Thoracic aorta (tissue), 2 donors: ENCODE measurements around the gene TNFRSF8. TPM values are rescaled to one million over a fixed set of nuclear protein-coding genes. Genes with fewer than 3 reads are reported as not detected.
A peak's percentile ranks its signal among the peaks of the same experiment; 100 is the strongest.

Experiments used
- ATAC-seq: fragments of 150-250 bp; one replicate; pipeline ENCODE4 v1.8.0; 2017; ENCODE audit warnings: low read depth; ENCODE audit not compliant: insufficient number of reproducible peaks, low FRiP score
- DNase-seq: peaks from one replicate; pipeline ENCODE4 v3.0.0-alpha.2; 2020; ENCODE audit warnings: low spot score
- H3K27ac ChIP-seq, 2 donors: fragments of 200-600 bp; sonication (generic); 1 replicate in 1 of 2; 2 replicates in 1 of 2; pipeline ENCODE4 v1.5.1; 2016; ENCODE audit warnings: mild to moderate bottlenecking in 2 of 2, moderate library complexity in 2 of 2
- H3K27me3 ChIP-seq: fragments of 200-600 bp; sonication (generic); replicated peaks from 2 replicates; pipeline ENCODE4 v1.6.0; 2016; ENCODE audit warnings: mild to moderate bottlenecking; ENCODE audit not compliant: insufficient read depth
- H3K36me3 ChIP-seq: fragments of 200-600 bp; sonication (generic); one replicate; pipeline ENCODE4 v1.5.1; 2016
- H3K4me1 ChIP-seq, 2 donors: fragments of 200-600 bp; sonication (generic); 1 replicate in 1 of 2; 2 replicates in 1 of 2; pipeline versions ENCODE4 v1.5.1 to v1.6.0; 2016; ENCODE audit warnings: low read depth in 2 of 2, mild to moderate bottlenecking in 1 of 2; ENCODE audit not compliant: control insufficient read depth in 1 of 2
- H3K4me3 ChIP-seq: fragments of 200-600 bp; sonication (generic); 2 replicates; pipeline ENCODE4 v1.5.1; 2016; ENCODE audit warnings: mild to moderate bottlenecking
- H3K9me3 ChIP-seq: fragments of 200-600 bp; sonication (generic); 2 replicates; pipeline ENCODE4 v1.5.1; 2016
- CTCF ChIP-seq: fragments of 200-600 bp; sonication (generic); IDR thresholded peaks from one replicate; pipeline ENCODE4 v1.5.1; 2019; ENCODE audit warnings: antibody characterized with exemption
- total RNA-seq, 2 donors: library from RNA; depleted of rRNA; stranded (reverse); fragments of >200 nt; gene quantifications; one replicate each; pipeline versions ENCODE4 v1.1.0 to v1.2.3, GENCODE V29; 2016

TNFRSF8 gene
- total RNA-seq, 2 donors from 2014 or later, result 0.49 to 0.54 TPM

DNA sequence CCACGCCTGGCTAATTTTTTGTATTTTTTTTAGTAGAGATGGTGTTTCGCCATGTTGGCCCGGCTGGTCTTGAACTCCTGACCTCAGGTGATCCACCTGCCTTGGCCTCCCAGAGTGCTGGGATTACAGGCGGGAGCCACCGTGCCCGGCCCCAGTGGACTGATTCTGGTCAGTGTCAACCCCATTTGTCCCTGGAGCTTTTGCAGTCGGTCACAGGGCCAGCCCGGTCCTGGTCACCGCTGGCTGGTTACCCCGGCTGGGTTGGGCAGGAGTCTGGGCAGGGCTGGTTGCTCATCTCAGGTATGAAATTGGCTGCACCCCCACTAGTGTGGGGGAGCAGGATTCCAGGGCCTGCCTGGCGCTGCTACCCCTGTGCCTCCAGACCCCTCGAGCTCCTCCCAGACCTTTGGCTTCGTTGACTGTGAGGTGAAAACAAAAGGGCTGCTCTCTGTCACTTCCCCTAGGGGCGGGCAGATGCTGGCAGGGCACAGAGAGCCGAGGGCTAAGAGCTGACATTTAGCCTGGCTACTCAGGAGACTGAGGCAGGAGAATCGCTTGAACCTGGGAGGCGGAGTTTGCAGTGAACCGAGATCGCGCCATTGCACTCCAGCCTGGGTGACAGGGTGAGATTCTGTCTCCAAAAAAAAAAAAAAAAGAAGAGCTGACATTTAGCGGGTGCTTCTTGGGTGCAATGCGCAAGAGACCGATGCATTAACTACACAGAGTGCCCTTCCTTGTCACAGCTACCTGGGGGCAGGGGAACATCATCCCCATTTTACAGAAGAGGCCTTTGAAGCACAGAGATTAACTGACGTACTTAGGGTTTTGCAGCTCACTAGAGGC lies 114.3 kb downstream of the TNFRSF8 start:
- no peaks in the 10 kb centered on the region for H3K27me3 ChIP-seq
- H3K4me1 ChIP-seq, result peaks cover 0 to 23% of the 10 kb centered on the region in 2 donors
- no peaks in the 10 kb centered on the region for H3K9me3 ChIP-seq
- no peak for DNase-seq
- H3K4me3 ChIP-seq, result no peak overlapping the region
- H3K36me3 ChIP-seq, result no peaks in the 10 kb centered on the region
- TF ChIP-seq CTCF, result no peak
- H3K27ac ChIP-seq, result peak overlapping the region in 1 of 2 donors; percentile 12
- ATAC-seq, result no peak

DNA sequence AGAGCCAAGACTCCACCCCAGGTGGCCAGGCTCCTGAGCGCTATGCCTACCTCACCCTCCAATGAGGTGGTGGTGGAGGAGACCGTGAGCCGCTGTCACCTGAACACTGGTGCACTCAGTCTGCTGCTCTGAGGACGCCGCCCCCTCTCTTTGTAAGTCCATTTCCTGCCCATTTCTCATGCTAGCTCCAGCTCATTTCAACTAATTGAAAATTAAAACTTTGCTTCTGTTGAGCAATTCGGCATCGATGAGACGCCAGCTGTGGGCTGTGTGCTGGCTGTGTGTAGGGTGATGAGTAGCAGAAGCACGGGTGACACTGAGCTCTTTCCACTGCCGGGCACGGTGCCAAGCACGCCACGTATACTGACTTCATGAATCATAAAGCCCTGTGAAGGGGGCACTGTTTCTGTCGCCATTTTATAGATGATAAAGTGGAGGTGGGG lies 114.9 kb downstream of the TNFRSF8 start:
- ATAC-seq (no peak), DNase-seq (peak; percentile 64)
- Histone ChIP-seq H3K4me1 (peaks cover 0 to 24% of the 10 kb centered on the region in 2 donors), H3K27ac (peak overlapping the region in 1 of 2 donors; percentile 54), H3K4me3 (no peak overlapping the region), H3K27me3 (no peaks in the 10 kb centered on the region), H3K36me3 (no peaks in the 10 kb centered on the region), H3K9me3 (no peaks in the 10 kb centered on the region)
- no peak for TF ChIP-seq CTCF

- Histone ChIP-seq H3K27ac (peak overlapping the region in 1 of 2 donors; percentile 54), H3K27me3 (no peaks in the 10 kb centered on the region), H3K4me1 (peaks cover 0 to 24% of the 10 kb centered on the region in 2 donors), H3K4me3 (peak overlapping the region; percentile 13), H3K9me3 (no peaks in the 10 kb centered on the region), H3K36me3 (no peaks in the 10 kb centered on the region)
- DNase-seq (no peak), ATAC-seq (no peak)
- no peak for TF ChIP-seq CTCF
These were observed 115.4 kb downstream of the TNFRSF8 start for GRCh38 chr1:12178511-12178910.

- DNase-seq (no peak), ATAC-seq (no peak)
- no peaks in the 10 kb centered on the region for H3K9me3 ChIP-seq
- no peak overlapping the region for H3K4me3 ChIP-seq
- peaks cover 0 to 29% of the 10 kb centered on the region in 2 donors for H3K4me1 ChIP-seq
- TF ChIP-seq CTCF, result no peak
- peak overlapping the region in 1 of 2 donors; percentile 54 for H3K27ac ChIP-seq
- no peaks in the 10 kb centered on the region for H3K36me3 ChIP-seq
- H3K27me3 ChIP-seq, result no peaks in the 10 kb centered on the region
These were observed 116.0 kb downstream of the TNFRSF8 start for GRCh38 chr1:12179111-12179519.

GRCh38 chr1:12179676-12180075 lies 116.6 kb downstream of the TNFRSF8 start:
- H3K9me3 ChIP-seq, result no peaks in the 10 kb centered on the region
- DNase-seq (no peak), ATAC-seq (no peak)
- peaks cover 1 to 29% of the 10 kb centered on the region in 2 donors for H3K4me1 ChIP-seq
- H3K4me3 ChIP-seq, result no peak overlapping the region
- H3K27me3 ChIP-seq, result no peaks in the 10 kb centered on the region
- TF ChIP-seq CTCF, result no peak
- H3K36me3 ChIP-seq, result no peaks in the 10 kb centered on the region
- peak overlapping the region in 1 of 2 donors; percentile 54 for H3K27ac ChIP-seq
